ENCODE results near the gene OSBPL10. TPM values are rescaled to one million over a fixed set of nuclear protein-coding genes. Genes with fewer than 3 reads are reported as not detected.

Gene OSBPL10
- total RNA-seq, 1 donor from 2014 or later = 5.8 TPM

GRCh38 chr3:31620656-31621055 is 360.4 kb downstream of the OSBPL10 start:
- no peak for DNase-seq (ENCODE audit: low spot score)
- intact Hi-C loops (cut with DNase I) = no loop called here

- no peak for DNase-seq (ENCODE audit: low spot score)
- intact Hi-C loops (cut with DNase I) = loop anchor here (10.0 kb wide), 1 partner anchor 508 kb away; no protein-coding TSS in a partner anchor
Measured at GRCh38 chr3:31616711-31617110, 364.4 kb downstream of the OSBPL10 start.

- intact Hi-C loops (cut with DNase I) = loop anchor here (10.0 kb wide), 1 partner anchor 510 kb away; no protein-coding TSS in a partner anchor
Measured at GRCh38 chr3:31615071-31615875, 365.8 kb downstream of the OSBPL10 start.

GRCh38 chr3:31614162-31614921 is 366.7 kb downstream of the OSBPL10 start:
- no peak for DNase-seq (ENCODE audit: low spot score)

More at GRCh38 chr3:31615071-31615875, 365.8 kb downstream of the OSBPL10 start:
- no peak for DNase-seq (ENCODE audit: low spot score)

GRCh38 chr3:31613654-31614053 is 367.4 kb downstream of the OSBPL10 start:
- intact Hi-C loops (cut with DNase I) = loop anchor here (10.0 kb wide), 1 partner anchor 511 kb away; no protein-coding TSS in a partner anchor
- DNase-seq (ENCODE audit: low spot score) = no peak

More at GRCh38 chr3:31614162-31614921, 366.7 kb downstream of the OSBPL10 start:
- intact Hi-C loops (cut with DNase I) = loop anchor here (10.0 kb wide), 1 partner anchor 510 kb away; no protein-coding TSS in a partner anchor

- DNase-seq (ENCODE audit: low spot score) = no peak
- intact Hi-C loops (cut with DNase I) = loop anchor here (10.0 kb wide), 1 partner anchor 512 kb away; no protein-coding TSS in a partner anchor
Measured at GRCh38 chr3:31613177-31613576, 367.9 kb downstream of the OSBPL10 start.

Other genes starting within 250 kb of the OSBPL10 start
- 0.16 TPM for gene ZNF860, start 488 bp upstream of the OSBPL10 start, total RNA-seq
- gene GPD1L, start 125.4 kb upstream of the OSBPL10 start, total RNA-seq = 161 TPM

All from cardiac septum (tissue), 1 donor.